Neural crest cell (in vitro differentiated cells): ENCODE measurements around the gene TTLL10. TPM values are rescaled to one million over a fixed set of nuclear protein-coding genes. Genes with fewer than 3 reads are reported as not detected.

ENCODE experiments used
- DNase-seq: peaks from one replicate; pipeline ENCODE4 v3.0.0; 2021; ENCODE audit warnings: low read depth, mixed read lengths, low spot score
- H3K27ac Mint-ChIP-seq: one replicate; pipeline ENCODE4 v1.8.0; 2021; ENCODE audit warnings: mild to moderate bottlenecking, mixed read lengths; ENCODE audit not compliant: unreplicated experiment
- H3K27me3 Mint-ChIP-seq: 2 replicates; pipeline ENCODE4 v1.8.0; 2021; ENCODE audit warnings: low read depth, mild to moderate bottlenecking, mixed read lengths
- H3K36me3 Mint-ChIP-seq: 2 replicates; pipeline ENCODE4 v1.8.0; 2021; ENCODE audit warnings: low read depth, mild to moderate bottlenecking, mixed read lengths
- H3K4me1 Mint-ChIP-seq: 2 replicates; pipeline ENCODE4 v1.8.0; 2021; ENCODE audit warnings: mixed read lengths
- H3K4me3 Mint-ChIP-seq: one replicate; pipeline ENCODE4 v1.8.0; 2021; ENCODE audit warnings: mild to moderate bottlenecking, mixed read lengths
- H3K9me3 Mint-ChIP-seq: 2 replicates; pipeline ENCODE4 v1.8.0; 2021; ENCODE audit warnings: mixed read lengths
- total RNA-seq: library from RNA; stranded (reverse); gene quantifications from 2 replicates; pipeline ENCODE4 v1.2.1, GENCODE V29; 2021
- TF ChIP-seq, protein P1 (sequence below): fragments of 200-600 bp; sonication (generic); conservative IDR thresholded peaks from 2 replicates; pipeline ENCODE4 v1.5.0; 2021; ENCODE audit warnings: antibody characterized with exemption, mild to moderate bottlenecking

TTLL10 gene
- total RNA-seq, 1 donor from 2014 or later, result not detected

DNA sequence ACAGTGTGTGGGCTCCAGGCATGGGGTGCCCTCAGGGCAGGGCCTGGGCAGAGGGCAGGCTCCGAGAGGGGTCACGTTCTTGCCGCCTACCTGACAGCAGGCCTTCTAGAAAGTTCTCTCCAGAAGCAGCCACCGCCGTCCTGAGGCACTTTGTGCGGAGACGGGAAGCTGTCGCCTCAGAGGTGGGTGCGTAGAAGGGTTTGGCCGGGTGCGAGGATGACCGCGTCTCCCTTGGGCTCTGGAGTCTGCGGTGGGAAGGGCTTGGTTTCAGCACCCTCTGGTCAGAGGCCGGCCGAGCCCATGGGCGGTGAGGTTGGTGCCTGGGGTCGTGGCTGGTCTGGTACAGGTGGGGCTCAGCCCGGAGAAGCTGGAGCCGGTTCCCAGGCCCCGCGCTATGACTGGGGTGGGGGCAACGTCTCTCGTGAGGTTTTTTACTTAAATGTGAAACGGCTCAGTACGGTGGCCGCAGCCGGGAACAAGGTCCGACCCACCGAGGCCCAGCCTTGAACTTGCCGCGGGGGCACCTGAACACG is 10.1 kb upstream of the TTLL10 start:
- H3K27me3 Mint-ChIP-seq, result peaks cover 27% of the 10 kb centered on the region
- H3K4me3 Mint-ChIP-seq, result no peak overlapping the region
- TF ChIP-seq, protein P1, sequence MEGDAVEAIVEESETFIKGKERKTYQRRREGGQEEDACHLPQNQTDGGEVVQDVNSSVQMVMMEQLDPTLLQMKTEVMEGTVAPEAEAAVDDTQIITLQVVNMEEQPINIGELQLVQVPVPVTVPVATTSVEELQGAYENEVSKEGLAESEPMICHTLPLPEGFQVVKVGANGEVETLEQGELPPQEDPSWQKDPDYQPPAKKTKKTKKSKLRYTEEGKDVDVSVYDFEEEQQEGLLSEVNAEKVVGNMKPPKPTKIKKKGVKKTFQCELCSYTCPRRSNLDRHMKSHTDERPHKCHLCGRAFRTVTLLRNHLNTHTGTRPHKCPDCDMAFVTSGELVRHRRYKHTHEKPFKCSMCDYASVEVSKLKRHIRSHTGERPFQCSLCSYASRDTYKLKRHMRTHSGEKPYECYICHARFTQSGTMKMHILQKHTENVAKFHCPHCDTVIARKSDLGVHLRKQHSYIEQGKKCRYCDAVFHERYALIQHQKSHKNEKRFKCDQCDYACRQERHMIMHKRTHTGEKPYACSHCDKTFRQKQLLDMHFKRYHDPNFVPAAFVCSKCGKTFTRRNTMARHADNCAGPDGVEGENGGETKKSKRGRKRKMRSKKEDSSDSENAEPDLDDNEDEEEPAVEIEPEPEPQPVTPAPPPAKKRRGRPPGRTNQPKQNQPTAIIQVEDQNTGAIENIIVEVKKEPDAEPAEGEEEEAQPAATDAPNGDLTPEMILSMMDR, result no peak
- DNase-seq, result no peak
- H3K27ac Mint-ChIP-seq, result no peak overlapping the region
- peaks cover 11% of the 10 kb centered on the region for H3K4me1 Mint-ChIP-seq
- no peaks in the 10 kb centered on the region for H3K9me3 Mint-ChIP-seq
- no peaks in the 10 kb centered on the region for H3K36me3 Mint-ChIP-seq

DNA sequence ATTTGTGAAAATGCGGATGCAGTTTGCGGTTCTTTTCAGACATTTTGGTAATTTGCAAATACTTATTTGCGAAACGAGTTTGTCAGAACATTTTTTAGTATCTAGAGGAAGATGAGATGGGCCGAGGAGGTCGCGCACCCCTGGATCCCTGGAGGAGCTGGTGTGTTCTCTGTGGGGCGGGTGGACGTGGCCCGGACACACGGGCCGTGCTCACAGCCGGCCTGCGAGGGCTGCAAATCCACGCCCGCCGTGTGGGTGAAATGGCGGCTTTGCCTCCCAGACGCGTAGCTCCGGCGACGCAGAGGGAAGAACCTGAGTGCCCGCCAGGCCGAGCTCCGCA is 9.3 kb upstream of the TTLL10 start:
- Mint-ChIP-seq H3K4me1 (peaks cover 11% of the 10 kb centered on the region), H3K4me3 (no peak overlapping the region), H3K9me3 (no peaks in the 10 kb centered on the region), H3K36me3 (no peaks in the 10 kb centered on the region), H3K27ac (no peak overlapping the region), H3K27me3 (peaks cover 27% of the 10 kb centered on the region)
- no peak for DNase-seq
- TF ChIP-seq, protein P1, result no peak

DNA sequence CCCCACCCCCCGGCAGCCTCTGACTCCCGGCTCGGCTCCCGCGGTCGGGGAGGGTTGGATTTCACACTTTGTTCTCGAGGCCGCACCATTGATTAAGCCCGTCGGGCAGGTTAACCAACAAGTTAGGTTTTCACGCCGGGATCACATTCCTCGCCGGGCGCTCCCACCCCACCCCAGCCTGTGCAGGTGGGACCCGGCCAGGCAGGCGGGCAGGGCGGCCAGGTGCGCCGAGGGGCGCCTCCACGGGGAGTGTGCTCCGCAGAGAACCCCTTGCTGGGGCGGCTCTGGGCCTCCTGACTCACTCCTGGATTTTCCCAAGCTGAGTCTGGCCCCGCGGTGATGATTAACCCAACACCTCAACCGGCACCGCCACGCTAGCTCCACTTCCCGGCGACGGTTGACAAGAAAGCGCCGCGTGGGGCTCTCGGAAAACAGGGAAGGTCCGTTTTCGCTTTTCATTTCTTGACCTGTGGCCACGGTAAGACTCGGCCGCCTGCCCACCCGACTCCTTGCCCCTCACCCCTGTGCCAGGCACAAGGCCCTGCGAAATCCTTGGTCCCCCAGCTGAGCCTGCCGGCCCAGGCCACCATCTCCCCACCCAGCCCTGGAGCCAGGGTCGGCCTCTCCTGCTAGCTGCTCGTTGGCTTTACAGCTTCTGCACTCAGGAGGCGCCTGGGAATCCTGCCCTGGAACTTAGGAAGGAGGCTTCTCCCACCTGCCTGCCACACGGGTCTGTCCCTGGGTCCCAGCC is 8.8 kb upstream of the TTLL10 start:
- Mint-ChIP-seq H3K4me3 (no peak overlapping the region), H3K27me3 (peaks cover 27% of the 10 kb centered on the region), H3K27ac (no peak overlapping the region), H3K9me3 (no peaks in the 10 kb centered on the region), H3K4me1 (peaks cover 12% of the 10 kb centered on the region), H3K36me3 (no peaks in the 10 kb centered on the region)
- DNase-seq, result no peak
- TF ChIP-seq, protein P1, result no peak

DNA sequence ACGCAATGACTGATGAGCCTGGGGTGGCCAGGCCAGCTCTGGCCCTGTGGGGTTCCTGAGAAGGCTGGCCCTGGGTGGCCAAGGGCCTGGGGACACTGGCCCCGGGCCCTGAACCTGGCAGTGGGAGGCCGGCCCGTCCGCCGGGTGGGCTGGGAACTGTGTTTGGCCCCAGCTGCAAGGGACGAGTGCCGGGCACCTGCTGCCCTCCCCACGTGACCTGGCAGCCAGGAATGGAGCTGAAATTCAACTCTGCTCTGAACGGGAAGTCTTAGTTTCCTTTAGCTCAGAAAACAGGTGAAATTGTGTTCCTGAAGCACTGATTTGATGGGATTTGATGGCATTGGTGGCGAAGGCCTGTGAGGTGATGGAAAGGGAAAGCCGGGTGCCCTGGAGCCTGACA is 8.2 kb upstream of the TTLL10 start:
- DNase-seq, result no peak
- Mint-ChIP-seq H3K4me3 (peak overlapping the region; percentile 38), H3K4me1 (peaks cover 16% of the 10 kb centered on the region), H3K36me3 (no peaks in the 10 kb centered on the region), H3K27ac (no peak overlapping the region), H3K27me3 (peaks cover 27% of the 10 kb centered on the region), H3K9me3 (no peaks in the 10 kb centered on the region)
- TF ChIP-seq, protein P1, result no peak

DNA sequence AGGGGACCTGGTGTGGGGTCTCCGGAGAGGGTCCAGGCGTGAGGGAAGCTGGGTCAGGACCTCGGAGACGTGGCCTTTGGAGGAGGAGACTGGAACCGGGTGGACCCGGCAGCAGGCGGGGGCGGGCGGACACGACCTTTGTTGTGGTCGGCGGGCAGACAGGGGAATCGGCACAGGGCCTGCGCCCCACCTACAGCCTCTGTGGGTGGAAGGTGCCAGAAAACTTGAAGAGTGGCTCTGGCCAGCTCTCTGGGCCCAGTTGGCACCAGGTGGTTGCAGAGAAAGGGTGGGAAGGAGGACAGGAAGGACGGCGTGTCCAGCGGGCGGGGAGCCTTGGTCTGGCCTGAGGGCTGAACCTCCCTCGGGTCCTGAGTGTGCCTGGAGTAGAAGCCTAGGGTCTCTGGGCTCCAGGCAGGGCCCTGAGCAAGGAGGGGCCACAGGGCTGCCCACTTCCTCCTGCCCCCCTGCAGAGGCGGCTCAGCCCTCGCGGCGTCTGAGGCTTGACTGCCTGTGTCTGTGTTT is 7.7 kb upstream of the TTLL10 start:
- Mint-ChIP-seq H3K27me3 (peaks cover 27% of the 10 kb centered on the region), H3K4me3 (no peak overlapping the region), H3K4me1 (peaks cover 16% of the 10 kb centered on the region), H3K27ac (no peak overlapping the region), H3K36me3 (no peaks in the 10 kb centered on the region), H3K9me3 (no peaks in the 10 kb centered on the region)
- TF ChIP-seq, protein P1, result no peak
- DNase-seq, result no peak
